Fibroblast of villous mesenchyme (primary cell): ENCODE data around the gene SLC30A9. TPM values are rescaled to one million over a fixed set of nuclear protein-coding genes. Genes with fewer than 3 reads are reported as not detected.

Experiments used
- DNase-seq: peaks from one replicate; pipeline ENCODE4 v3.0.0-alpha.2; 2010; ENCODE audit warnings: low read depth
- H3K4me3 ChIP-seq: 2 replicates; pipeline ENCODE4 v1.5.1; 2011; ENCODE audit warnings: low read depth, mild to moderate bottlenecking, low read length
- total RNA-seq: library from RNA; depleted of rRNA; stranded (reverse); fragments of >200 nt; gene quantifications from 2 replicates; pipeline ENCODE4 v1.2.3, GENCODE V29; 2012
- TF ChIP-seq, protein P1 (sequence below): IDR thresholded peaks from 2 replicates; pipeline ENCODE4 v1.5.1; 2012; ENCODE audit warnings: low read depth, mild to moderate bottlenecking, low read length; ENCODE audit not compliant: insufficient read depth

Gene SLC30A9
- total RNA-seq, 1 donor: 85.9 TPM

DNA sequence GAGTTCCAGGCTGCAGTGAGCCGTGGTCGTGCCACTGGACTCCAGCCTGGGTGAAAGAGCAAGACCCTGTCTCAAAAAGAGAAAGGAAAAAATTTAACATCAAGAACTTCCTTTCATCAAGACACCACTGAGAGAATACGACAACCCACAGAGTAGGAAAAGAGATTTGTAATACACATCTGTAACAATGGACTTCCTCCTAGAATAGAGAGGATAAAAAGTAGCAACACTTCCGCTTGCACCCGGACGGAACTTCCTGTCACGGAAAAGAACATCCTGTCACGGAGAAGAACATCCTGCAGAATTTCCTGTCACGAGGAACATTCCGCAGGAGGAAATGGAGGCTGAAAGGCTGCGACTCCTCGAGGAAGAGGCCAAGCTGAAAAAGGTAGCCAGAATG is 8.9 kb upstream of the SLC30A9 start, which contains the start of gene DCAF4L1:
DCAF4L1 (plus strand) TSS at position 301 of the 400 bp plus-strand sequence; CDS start at position 338, 37 bp downstream.
- no peak for DNase-seq
- TF ChIP-seq, protein P1, sequence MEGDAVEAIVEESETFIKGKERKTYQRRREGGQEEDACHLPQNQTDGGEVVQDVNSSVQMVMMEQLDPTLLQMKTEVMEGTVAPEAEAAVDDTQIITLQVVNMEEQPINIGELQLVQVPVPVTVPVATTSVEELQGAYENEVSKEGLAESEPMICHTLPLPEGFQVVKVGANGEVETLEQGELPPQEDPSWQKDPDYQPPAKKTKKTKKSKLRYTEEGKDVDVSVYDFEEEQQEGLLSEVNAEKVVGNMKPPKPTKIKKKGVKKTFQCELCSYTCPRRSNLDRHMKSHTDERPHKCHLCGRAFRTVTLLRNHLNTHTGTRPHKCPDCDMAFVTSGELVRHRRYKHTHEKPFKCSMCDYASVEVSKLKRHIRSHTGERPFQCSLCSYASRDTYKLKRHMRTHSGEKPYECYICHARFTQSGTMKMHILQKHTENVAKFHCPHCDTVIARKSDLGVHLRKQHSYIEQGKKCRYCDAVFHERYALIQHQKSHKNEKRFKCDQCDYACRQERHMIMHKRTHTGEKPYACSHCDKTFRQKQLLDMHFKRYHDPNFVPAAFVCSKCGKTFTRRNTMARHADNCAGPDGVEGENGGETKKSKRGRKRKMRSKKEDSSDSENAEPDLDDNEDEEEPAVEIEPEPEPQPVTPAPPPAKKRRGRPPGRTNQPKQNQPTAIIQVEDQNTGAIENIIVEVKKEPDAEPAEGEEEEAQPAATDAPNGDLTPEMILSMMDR: no peak
- no peak within 1 kb of the TSS for H3K4me3 ChIP-seq

DNA sequence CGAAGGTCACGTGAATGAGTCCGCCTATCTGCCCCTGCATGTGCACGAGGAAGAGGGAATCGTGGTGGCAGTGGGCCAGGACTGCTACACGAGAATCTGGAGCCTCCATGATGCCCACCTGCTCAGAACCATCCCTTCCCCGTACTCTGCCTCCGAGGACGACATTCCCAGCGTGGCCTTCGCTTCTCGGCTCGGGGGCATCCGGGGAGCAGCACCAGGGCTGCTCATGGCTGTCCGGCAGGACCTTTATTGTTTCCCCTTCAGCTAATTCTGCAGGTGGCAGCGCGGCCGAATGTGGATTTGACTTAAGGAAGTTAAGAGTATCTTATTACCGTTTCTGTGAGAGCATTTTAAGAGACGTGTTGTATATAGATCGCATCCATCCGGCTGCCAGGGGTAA is 7.6 kb upstream of the SLC30A9 start:
- TF ChIP-seq, protein P1: no peak
- H3K4me3 ChIP-seq: no peak overlapping the region
- no peak for DNase-seq

- no peak for DNase-seq
- no peak overlapping the region for H3K4me3 ChIP-seq
- TF ChIP-seq, protein P1: no peak
Observed at GRCh38 chr4:41985151-41985550, 5.2 kb upstream of the SLC30A9 start.

DNA sequence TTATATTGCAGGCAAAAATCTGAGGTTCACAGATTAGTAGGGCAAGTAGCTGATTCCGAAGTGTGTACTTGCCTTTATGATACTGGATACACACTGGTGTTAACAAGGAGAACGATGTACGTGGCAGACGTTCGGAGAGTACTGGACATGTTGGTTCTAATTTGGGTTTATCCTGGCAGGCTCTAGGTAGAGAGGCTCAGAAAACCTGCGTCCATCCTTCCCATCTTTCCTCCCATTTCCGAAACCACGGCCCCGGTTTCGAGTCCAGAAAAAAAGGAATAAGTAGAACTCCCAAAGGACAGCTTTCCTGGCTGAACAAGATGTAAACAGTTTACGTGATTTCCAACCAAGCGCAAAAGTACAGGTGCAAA is 351 bp upstream of the SLC30A9 start:
- peak overlapping the region; percentile 86 for H3K4me3 ChIP-seq
- DNase-seq: no peak
- TF ChIP-seq, protein P1: no peak

GRCh38 chr4:41991916-41992767 is 1.8 kb downstream of the SLC30A9 start:
- H3K4me3 ChIP-seq: peak overlapping the region; percentile 86
- TF ChIP-seq, protein P1: no peak
- peak; percentile 65 for DNase-seq

GRCh38 chr4:41992967-41993857 is 2.9 kb downstream of the SLC30A9 start:
- DNase-seq: no peak
- TF ChIP-seq, protein P1: no peak
- no peak overlapping the region for H3K4me3 ChIP-seq
